Cerebellar cortex (tissue), 1 donor: ENCODE results near the gene FOXP2.

ENCODE experiments used
- DNase-seq: peaks from one replicate; pipeline ENCODE4 v3.0.0-alpha.2; 2015; ENCODE audit warnings: low spot score

FOXP2 gene

DNA sequence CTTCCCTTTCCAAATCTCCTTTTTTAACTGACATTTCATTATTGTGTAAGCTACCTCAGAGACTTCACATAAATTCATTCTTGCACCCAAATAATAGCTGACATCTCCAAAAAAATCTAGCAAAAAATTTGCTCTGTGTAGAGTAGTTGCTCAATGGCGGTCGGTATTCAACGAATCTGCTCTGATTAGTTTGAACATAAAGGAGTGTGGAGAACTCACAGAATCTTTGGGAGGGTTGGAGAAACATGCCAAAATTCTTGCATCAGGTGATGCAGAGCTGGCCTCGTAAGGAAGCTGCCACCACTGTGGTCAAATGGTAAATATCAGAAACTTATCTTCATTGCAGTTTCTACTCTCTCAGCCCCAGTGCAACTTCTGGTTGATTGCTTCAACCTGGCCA lies 306.1 kb downstream of the FOXP2 start:
- DNase-seq, result no peak

DNA sequence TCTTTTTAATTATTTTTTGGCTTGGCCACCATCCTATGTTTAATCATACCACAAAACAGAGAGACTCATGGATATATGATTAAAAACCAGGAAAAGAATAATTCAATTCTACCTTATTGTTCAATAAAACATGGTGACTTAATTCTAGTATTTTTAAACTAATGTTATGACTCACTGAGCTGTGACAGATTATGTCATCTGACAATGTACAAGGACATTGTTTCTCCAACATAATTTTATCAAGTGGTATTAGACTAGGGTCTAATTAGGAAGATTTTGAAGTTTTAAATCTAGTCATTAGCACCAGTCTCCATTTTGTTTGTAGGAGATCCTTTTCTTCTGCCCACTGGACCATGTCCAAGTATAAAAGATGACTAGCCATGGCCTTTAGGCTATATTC lies 307.9 kb downstream of the FOXP2 start:
- DNase-seq, result no peak

GRCh38 chr7:114723308-114723707 lies 308.7 kb downstream of the FOXP2 start:
- no peak for DNase-seq

GRCh38 chr7:114740095-114740494 lies 325.5 kb downstream of the FOXP2 start:
- no peak for DNase-seq

DNA sequence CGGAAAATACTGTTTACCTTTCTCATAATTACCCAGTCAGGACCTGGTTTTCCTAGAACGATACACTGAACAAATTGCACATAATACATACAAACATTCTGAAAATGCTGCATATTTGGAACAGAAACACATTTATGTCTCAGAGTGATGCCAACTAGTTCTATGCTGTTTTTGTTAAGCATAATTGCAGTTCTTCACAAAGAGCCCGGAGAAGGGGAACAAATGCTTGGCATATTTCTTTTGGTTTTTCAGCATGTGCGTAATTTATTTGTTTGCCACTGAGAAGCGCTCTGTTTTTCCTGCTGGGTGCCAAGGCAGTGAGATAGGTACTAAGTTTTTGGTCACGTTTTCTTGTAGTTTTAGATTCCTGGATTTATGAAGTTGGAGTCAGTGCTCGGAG lies 326.3 kb downstream of the FOXP2 start:
- no peak for DNase-seq

GRCh38 chr7:114741911-114742310 lies 327.3 kb downstream of the FOXP2 start:
- DNase-seq, result no peak
